ENCODE data around the gene LGALS14. TPM values are rescaled to one million over a fixed set of nuclear protein-coding genes. Genes with fewer than 3 reads are reported as not detected.

The LGALS14 gene
- total RNA-seq, 1 experiment from 2014 or later, result not detected

DNA sequence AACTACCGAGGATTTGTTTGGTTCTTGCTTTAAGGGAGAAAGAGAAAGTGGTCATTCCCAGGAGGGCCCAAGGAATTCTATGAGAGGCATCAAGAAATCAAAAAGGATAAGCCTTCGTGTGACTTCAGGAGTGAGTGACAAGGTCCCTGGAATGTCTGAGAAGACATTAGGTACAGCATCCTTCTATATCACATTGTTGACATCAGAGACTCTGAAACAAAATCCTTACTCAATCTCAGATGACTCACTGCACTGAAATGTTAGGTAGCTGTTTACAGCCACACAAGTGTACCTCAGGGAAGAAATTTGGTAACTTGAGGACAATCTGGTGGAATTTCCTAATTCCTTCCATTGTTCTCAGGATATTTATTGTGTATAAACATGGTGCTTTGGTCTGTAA lies 7.9 kb upstream of the LGALS14 start:
- TF ChIP-seq EZH2phosphoT487 (IDR thresholded peaks at IDR 0.05; ENCODE audit: borderline replicate concordance, low read length) (no peak), EZH2 (IDR thresholded peaks at IDR 0.05; ENCODE audit: low read length, unreplicated experiment) (no peak)
- TF ChIP-seq, protein P1, sequence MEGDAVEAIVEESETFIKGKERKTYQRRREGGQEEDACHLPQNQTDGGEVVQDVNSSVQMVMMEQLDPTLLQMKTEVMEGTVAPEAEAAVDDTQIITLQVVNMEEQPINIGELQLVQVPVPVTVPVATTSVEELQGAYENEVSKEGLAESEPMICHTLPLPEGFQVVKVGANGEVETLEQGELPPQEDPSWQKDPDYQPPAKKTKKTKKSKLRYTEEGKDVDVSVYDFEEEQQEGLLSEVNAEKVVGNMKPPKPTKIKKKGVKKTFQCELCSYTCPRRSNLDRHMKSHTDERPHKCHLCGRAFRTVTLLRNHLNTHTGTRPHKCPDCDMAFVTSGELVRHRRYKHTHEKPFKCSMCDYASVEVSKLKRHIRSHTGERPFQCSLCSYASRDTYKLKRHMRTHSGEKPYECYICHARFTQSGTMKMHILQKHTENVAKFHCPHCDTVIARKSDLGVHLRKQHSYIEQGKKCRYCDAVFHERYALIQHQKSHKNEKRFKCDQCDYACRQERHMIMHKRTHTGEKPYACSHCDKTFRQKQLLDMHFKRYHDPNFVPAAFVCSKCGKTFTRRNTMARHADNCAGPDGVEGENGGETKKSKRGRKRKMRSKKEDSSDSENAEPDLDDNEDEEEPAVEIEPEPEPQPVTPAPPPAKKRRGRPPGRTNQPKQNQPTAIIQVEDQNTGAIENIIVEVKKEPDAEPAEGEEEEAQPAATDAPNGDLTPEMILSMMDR (conservative IDR thresholded peaks at IDR 0.05; ENCODE audit: low read depth, low read length), result no peak
- no peaks in the 10 kb centered on the region for H3K36me3 ChIP-seq (ENCODE audit: low read depth, low read length)
- H3K9me2 ChIP-seq (replicated peaks; ENCODE audit: low read length), result no peaks in the 10 kb centered on the region
- H4K20me1 ChIP-seq (ENCODE audit: low read length), result no peaks in the 10 kb centered on the region
- BruUV-seq (replicated peaks), result no TSS peak
- DNase-seq, result peak; percentile 71
- H3K27ac ChIP-seq (ENCODE audit: low read length), result no peak overlapping the region
- H3K4me2 ChIP-seq (ENCODE audit: low read length), result no peak overlapping the region
- H3K9ac ChIP-seq (ENCODE audit: low read length), result no peak overlapping the region
- H3K4me1 ChIP-seq (ENCODE audit: insufficient read depth, low read length), result 0 out of 2 replicates have a peak, but pooled peaks cover 3% of the 10 kb centered on the region
- H3F3A ChIP-seq (ENCODE audit: low read length, unreplicated experiment), result no peaks in the 10 kb centered on the region
- H3K4me3 ChIP-seq (ENCODE audit: low read length), result no peak overlapping the region
- H3K9me3 ChIP-seq (ENCODE audit: low read length), result no peaks in the 10 kb centered on the region
- ChIA-PET POLR2A (ENCODE audit: unreplicated experiment) (no interaction called here), CTCF (no interaction called here)
- no peaks in the 10 kb centered on the region for H3K79me2 ChIP-seq (ENCODE audit: low read length)
- intact Hi-C loops (cut with micrococcal nuclease), result no loop called here
- ATAC-seq, result no peak
- peaks cover 34% of the 10 kb centered on the region for H3K27me3 ChIP-seq (ENCODE audit: low read length)
- H2AFZ ChIP-seq (ENCODE audit: low read length), result no peak overlapping the region

DNA sequence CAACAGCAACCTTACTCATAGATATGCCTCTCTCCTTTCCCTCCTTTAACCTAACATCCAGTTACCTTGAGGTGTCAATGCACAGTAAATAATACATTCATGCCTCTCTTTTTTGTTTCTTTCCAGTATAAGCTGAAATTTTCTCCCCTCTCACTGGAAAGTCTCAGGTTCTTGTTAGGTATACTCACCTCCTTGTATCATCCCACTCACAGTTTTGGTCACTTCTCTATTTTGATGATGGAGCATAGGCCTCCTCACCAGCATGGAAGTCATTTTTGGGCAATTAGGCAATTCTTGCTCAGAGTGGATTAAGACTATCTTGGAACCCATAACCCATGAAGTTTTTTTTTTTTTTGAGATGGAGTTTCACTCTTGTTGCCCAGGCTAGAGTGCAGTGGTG lies 5.7 kb upstream of the LGALS14 start:
- Histone ChIP-seq H3K4me2 (ENCODE audit: low read length) (no peak overlapping the region), H3K9ac (ENCODE audit: low read length) (no peak overlapping the region), H4K20me1 (ENCODE audit: low read length) (no peaks in the 10 kb centered on the region), H3F3A (ENCODE audit: low read length, unreplicated experiment) (no peaks in the 10 kb centered on the region), H3K36me3 (ENCODE audit: low read depth, low read length) (no peaks in the 10 kb centered on the region), H3K4me1 (ENCODE audit: insufficient read depth, low read length) (0 out of 2 replicates have a peak, but pooled peaks cover 3% of the 10 kb centered on the region), H3K79me2 (ENCODE audit: low read length) (no peaks in the 10 kb centered on the region), H3K9me3 (ENCODE audit: low read length) (no peaks in the 10 kb centered on the region), H2AFZ (ENCODE audit: low read length) (no peak overlapping the region), H3K4me3 (ENCODE audit: low read length) (no peak overlapping the region), H3K27ac (ENCODE audit: low read length) (no peak overlapping the region), H3K9me2 (replicated peaks; ENCODE audit: low read length) (no peaks in the 10 kb centered on the region), H3K27me3 (ENCODE audit: low read length) (peaks cover 38% of the 10 kb centered on the region)
- ATAC-seq (no peak), DNase-seq (no peak)
- ChIA-PET POLR2A (ENCODE audit: unreplicated experiment) (no interaction called here), CTCF (no interaction called here)
- intact Hi-C loops (cut with micrococcal nuclease), result no loop called here
- BruUV-seq (replicated peaks), result no TSS peak
- TF ChIP-seq EZH2phosphoT487 (IDR thresholded peaks at IDR 0.05; ENCODE audit: borderline replicate concordance, low read length), result no peak
- no peak for TF ChIP-seq EZH2 (IDR thresholded peaks at IDR 0.05; ENCODE audit: low read length, unreplicated experiment)
- TF ChIP-seq, protein P1 (conservative IDR thresholded peaks at IDR 0.05; ENCODE audit: low read depth, low read length), result no peak

DNA sequence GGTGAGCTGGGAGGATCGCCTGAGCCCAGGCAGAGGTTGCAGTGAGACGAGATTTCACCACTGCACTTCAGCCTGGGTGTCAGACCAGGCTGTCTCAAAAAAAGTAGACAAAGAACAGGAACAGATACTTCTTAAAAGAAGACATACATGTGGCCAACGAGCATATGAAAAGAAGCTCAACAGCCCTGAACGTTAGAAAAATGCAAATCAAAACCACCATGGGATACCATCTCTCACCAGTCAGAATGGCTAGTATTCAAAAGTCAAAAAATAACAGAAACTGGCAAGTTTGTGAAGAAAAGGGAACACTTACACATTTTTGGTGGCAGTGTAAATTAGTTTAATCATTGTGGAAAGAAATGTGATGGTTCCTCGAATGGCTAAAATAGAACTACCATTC lies 3.0 kb upstream of the LGALS14 start:
- Histone ChIP-seq H3K36me3 (ENCODE audit: low read depth, low read length) (no peaks in the 10 kb centered on the region), H3K9me2 (replicated peaks; ENCODE audit: low read length) (no peaks in the 10 kb centered on the region), H3F3A (ENCODE audit: low read length, unreplicated experiment) (no peaks in the 10 kb centered on the region), H3K9me3 (ENCODE audit: low read length) (no peaks in the 10 kb centered on the region), H3K79me2 (ENCODE audit: low read length) (no peaks in the 10 kb centered on the region), H3K27ac (ENCODE audit: low read length) (no peak overlapping the region), H3K4me2 (ENCODE audit: low read length) (no peak overlapping the region), H3K9ac (ENCODE audit: low read length) (no peak overlapping the region), H4K20me1 (ENCODE audit: low read length) (no peaks in the 10 kb centered on the region), H3K4me3 (ENCODE audit: low read length) (no peak overlapping the region), H3K4me1 (ENCODE audit: insufficient read depth, low read length) (0 out of 2 replicates have a peak, but pooled peaks cover under 1% of the 10 kb centered on the region), H3K27me3 (ENCODE audit: low read length) (peaks cover 38% of the 10 kb centered on the region), H2AFZ (ENCODE audit: low read length) (no peak overlapping the region)
- TF ChIP-seq EZH2 (IDR thresholded peaks at IDR 0.05; ENCODE audit: low read length, unreplicated experiment), result no peak
- TF ChIP-seq, protein P1 (conservative IDR thresholded peaks at IDR 0.05; ENCODE audit: low read depth, low read length), result no peak
- no peak for TF ChIP-seq EZH2phosphoT487 (IDR thresholded peaks at IDR 0.05; ENCODE audit: borderline replicate concordance, low read length)
- DNase-seq, result no peak
- POLR2A ChIA-PET (ENCODE audit: unreplicated experiment), result no interaction called here
- intact Hi-C loops (cut with micrococcal nuclease), result no loop called here
- no peak for ATAC-seq
- BruUV-seq (replicated peaks), result no TSS peak
- CTCF ChIA-PET, result no interaction called here

Measured in PC-3 (cell line).